NCI-H2227 (cell line): ENCODE data around the gene MYL12A.

Experiments used
- DNase-seq: peaks from one replicate; lab custom pipeline; 2025; ENCODE audit not compliant: unreplicated experiment; lab: John Stamatoyannopoulos, UW

The MYL12A gene

GRCh38 chr18:3224223-3224622, 23.4 kb upstream of the MYL12A start:
- DNase-seq, result no peak

- no peak for DNase-seq
Measured at GRCh38 chr18:3225588-3225987, 22.0 kb upstream of the MYL12A start.

- DNase-seq, result no peak
Measured at GRCh38 chr18:3226048-3226447, 21.6 kb upstream of the MYL12A start.

DNA sequence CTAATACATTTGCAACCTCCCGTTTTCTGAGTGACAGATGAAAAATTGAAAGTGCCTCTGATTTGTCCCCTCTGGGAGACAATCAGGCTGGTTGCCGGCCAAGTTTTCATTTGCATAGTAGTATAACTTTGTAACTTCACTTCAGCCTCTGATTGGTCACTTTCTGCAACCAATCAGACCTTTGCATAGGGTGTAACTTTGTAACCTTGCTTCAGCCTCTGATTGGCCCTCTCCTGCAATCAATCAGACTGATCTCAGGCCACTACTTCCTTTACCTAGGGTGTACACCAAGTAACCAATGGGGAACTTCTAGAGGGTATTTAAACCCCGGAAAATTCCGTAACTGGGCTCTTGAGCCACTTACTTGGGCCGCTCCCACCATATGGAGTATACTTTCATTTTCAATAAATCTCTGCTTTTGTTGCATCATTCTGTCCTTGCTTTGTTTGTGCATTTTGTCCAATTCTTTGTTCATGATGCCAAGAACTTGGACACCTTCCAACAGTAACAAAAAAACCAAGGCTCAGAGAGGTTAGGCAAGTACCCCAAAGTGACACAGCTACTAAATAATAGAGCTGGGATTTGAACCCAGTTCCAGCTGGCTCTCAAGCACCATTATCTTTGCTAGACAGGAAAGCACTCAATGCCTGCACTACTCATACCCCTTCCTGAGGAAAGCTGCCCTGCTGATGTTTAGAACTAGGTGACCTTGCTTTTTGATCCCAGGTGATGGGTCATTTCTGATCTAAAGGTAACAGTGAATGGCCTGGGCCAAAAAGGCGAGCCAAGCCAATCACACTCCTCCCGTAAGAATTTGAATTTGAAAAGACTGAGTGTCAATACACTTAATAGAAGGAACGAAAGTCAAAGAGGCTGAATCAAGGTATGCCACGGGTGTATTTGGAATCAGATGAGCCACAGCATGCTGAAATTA, 16.9 kb upstream of the MYL12A start:
- no peak for DNase-seq

- no peak for DNase-seq
Measured at GRCh38 chr18:3233004-3233403, 14.6 kb upstream of the MYL12A start.

DNA sequence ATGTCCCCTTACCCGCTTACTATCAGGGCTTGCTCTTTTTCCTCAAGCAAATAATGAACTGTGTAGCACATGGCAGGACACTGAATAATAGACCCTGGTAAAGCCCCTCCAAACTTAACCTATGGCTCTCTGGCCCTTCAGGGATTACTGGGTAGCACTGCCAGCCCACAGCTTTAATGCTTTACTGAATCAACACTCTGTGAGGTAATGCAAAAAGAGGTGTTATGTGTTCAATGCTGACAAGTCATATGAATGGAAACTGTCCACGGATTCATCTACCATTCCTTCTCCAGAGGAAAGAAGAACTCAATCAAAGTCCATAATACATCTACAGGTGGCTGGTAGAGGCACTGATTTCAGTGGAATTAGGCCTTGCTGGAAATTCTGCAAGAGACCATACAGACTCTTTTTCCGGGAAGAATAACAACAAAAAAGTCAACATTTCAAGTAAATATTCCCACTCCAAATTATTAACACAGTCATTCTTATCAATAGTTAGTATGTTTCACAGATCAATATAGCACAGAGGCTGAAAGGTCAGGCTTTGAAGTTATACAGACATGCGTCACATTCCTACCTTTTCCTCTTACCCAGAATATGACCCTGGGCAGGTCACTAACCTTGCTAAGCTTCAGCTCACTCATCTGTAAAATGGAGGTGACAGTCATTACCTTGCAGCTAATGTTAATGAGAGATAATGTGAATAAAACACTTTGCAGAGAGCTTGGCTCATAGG, 14.0 kb upstream of the MYL12A start:
- DNase-seq, result no peak

- no peak for DNase-seq
Measured at GRCh38 chr18:3234457-3234856, 13.1 kb upstream of the MYL12A start.

DNA sequence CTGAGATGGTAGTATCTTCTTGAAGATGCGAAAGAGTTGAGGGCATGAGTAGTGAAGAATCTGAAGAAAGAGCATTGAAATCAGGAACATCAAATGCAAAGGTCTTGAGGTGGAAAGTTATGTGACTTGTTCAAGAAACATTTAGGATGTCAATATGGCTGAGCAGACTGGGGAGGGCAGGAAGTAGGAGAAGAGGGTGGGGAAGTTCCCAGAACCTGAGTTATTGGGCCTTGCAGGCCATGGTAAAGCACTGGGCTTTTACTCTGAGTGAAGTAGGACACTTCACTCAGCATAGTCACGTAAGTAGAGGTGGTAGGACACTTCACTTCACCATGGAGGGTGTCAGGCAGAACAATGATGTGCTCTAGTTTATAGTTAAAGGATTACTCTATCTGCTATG, 11.8 kb upstream of the MYL12A start:
- no peak for DNase-seq

DNA sequence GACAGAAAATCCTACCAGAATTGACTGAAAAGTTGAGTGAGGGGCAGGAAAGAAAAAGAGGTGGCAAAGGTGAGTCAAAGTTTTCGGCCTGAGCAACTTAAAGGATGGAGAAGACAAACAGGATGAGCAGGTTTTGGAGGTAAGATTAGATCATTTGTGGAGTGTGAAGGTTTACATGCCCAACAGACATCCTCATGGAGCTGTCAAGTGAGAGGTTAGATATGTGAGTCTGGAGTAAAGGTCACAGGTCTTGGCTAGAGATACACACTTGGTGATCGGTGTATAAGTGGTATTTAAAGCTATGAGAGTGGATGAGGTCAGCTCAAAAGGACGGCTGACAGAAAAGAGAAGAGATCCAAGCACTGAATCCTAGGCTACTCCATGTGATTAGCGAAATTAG, 11.1 kb upstream of the MYL12A start:
- no peak for DNase-seq

DNA sequence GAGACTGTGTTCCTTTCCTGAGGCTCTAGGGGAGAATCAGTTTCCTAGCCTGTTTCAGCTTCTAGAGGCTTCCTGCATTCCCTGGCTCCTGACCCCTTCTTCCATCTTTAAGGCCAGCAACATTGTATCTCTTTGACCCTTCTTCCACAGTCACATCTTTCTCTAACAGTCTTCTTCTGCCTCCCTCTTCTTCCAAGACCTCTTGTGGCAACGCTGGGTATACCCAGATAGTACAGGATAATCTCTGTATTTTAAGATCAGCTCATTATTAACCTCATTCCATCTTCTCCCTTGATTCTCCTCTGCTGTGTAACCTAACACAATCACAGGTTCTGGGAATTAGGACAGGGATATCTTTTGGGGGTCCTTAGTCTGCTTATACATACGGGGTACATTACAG, 8.9 kb upstream of the MYL12A start:
- no peak for DNase-seq

DNA sequence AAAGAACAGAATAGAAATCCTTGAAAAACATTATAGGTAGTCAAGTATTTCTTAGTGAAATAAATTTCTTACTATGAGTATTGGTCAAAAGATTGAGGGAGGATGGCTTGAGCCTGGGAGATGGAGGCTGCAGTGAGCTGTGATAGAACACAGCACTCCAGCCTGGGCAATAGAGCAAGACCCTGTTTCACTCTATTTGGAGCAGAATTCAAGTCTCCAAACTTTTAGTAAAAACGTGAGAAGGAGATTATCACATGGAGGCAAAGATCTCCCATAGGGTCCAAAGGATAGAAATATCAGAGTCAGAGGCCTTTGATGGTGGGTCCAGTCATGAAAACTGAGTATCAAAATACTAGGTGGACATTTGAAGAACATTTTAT, 2.4 kb upstream of the MYL12A start:
- no peak for DNase-seq

DNA sequence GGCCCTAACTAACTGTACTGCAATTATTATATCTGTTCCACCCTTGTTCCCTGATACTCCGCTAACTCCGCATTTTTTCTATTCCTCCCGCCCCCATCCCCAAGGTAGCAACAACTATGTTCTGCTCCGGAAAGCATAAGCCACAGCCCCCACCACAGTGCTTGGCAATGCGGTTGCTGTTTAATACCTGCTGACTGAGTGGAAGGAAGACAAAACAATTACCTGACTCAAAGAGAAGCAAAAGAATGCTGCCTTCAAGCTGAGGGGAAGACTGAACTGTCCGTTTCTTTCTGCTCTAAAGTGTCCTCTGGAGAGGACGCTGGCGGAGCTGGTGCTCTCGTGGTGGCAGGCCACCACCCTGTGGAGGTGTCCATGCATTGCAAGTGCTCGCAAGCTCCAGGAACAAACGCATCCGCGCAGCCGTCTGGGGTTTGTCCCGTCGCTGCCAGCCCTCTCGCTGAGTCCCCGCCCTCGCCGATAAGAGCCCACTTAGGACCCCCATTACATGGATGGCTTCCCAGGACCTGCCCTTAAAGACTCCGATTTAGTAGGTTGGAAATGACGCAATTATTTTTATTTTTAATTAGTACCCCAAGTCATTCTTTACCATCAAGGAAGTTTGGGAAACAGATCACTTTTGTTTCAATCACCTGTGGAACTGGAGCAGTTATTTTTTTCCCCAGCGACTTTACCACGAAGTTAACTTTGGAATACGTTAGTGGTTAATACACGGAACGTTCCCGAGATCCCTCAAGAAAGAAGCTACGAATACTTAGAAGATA, 1.6 kb upstream of the MYL12A start:
- peak; percentile 91 for DNase-seq

- DNase-seq, result no peak
Measured at GRCh38 chr18:3246635-3247239, 864 bp upstream of the MYL12A start.

GRCh38 chr18:3248062-3248657, 559 bp downstream of the MYL12A start:
- peak; percentile 46 for DNase-seq

DNA sequence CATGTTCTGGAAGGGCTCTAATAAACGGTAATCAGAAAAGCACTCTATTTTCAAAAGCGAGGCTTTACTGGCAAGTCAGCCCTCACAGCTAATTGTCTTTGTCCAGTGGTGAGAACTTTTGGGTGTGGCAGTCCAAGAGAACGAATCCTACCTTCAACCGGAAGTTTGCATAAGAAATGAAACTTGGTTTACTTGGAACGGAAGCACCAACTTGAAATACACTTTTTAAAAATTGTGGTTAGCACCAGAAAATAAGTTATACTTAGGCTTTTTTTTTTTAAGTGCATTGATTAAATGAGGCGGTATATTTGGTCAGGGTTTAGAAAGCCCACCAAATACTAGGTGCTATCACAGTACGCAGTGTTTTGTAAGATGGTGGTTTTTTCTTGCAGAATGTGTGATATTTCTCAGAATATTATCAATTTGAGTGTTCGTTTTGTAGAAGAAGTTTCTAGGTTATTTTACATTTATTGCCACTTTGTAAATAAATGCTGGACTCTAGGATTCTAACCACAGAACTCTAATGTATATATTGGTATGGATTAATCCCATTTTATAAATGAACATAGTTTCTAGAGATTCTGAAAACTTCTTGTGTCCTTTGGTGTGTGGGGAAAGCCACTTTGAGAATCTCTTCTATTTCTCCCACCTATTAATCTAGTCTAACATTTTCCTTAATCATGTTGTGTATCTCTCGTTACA, 1.2 kb downstream of the MYL12A start:
- DNase-seq, result peak; percentile 21

DNA sequence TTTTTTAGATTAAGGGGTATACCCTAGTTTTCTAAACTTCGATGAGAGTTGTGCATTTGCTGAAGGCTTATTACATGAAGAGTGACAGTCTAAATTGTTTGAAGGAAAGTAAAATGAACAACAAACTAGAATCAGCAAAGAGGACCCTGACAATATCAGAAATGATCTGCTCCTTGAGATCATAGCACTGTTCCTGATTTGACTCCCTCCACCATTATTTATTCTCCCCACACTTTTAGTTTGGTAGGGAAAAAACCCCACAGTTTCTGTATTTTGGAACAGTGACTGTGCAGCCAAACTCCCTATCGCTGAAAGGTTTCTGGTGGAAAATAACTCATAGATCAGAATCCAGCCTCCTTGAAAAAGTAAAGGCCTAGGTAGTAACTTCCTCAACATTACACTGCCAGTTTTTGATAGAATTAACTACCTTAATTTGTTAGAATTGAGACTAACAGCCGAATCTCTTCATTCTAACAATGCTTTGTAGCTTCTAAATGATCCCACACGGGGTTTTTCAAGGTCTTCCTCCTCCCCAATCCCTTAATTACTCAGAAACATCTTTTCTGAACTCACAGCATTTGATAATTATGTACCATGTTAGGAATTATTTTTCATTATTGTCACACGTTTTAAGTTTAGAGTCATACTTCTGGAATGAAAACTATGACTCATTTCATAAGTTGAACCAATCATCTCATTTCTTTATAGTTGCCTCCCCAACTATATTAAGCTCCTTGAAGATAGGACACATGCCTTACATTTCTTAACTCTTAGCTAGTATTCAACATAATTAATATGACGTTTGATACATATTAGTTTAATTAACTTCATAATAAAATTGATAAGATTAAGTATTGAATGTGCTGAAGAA, 2.9 kb downstream of the MYL12A start:
- no peak for DNase-seq

- DNase-seq, result no peak
Measured at GRCh38 chr18:3251249-3251962, 3.8 kb downstream of the MYL12A start.

DNA sequence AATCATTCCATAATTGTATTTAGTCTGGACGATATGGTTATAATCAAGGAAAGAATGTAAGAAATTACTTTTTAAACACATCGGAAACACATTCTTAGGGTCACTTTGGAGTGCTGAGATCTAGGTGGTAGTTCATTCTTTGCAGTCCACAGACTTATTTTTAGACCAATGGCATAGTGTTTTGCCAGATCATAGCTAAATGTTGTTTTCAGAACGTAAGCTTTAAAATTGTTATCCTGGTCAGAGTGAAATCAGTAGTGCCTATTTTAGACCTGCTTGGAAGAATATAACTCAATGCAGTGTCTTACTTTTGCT, 4.3 kb downstream of the MYL12A start:
- DNase-seq, result no peak

GRCh38 chr18:3252843-3253242, 5.2 kb downstream of the MYL12A start:
- no peak for DNase-seq
